Heart left ventricle (tissue), 16 donors: ENCODE results near the gene MSX2. TPM values are rescaled to one million over a fixed set of nuclear protein-coding genes. Genes with fewer than 3 reads are reported as not detected.

Source experiments
- ATAC-seq, 4 donors: fragments of 200-7000 bp; cut with Tn5 transposase; one replicate each; pipeline ENCODE4 v1.9.1; 2020 to 2022; ENCODE audit warnings: moderate library complexity in 4 of 4, mild to moderate bottlenecking in 3 of 4, moderate number of reproducible peaks in 1 of 4
- DNase-seq, 5 donors: peaks; one replicate each; pipeline ENCODE4 v3.0.0-alpha.2; 2020
- H3K27ac ChIP-seq, 12 donors: fragments of 200-600 bp; sonication (generic) in 4 of 12; one replicate each; pipeline versions ENCODE4 v1.5.0 to v1.8.0; 2016 to 2022; ENCODE audit warnings: mild to moderate bottlenecking in 2 of 12
- H3K27me3 ChIP-seq, 9 donors: fragments of 200-600 bp; sonication (generic) in 2 of 9; one replicate each; pipeline versions ENCODE4 v1.5.1 to v1.8.0; 2016 to 2022; ENCODE audit warnings: mild to moderate bottlenecking in 3 of 9
- H3K36me3 ChIP-seq, 9 donors: fragments of 200-600 bp; sonication (generic) in 2 of 9; one replicate each; pipeline versions ENCODE4 v1.5.0 to v1.8.0; 2018 to 2022; ENCODE audit warnings: mild to moderate bottlenecking in 2 of 9
- H3K4me1 ChIP-seq, 12 donors: fragments of 200-600 bp; sonication (generic) in 4 of 12; one replicate each; pipeline versions ENCODE4 v1.5.0 to v1.8.0; 2016 to 2022; ENCODE audit warnings: mild to moderate bottlenecking in 3 of 12
- H3K4me3 ChIP-seq, 12 donors: fragments of 200-600 bp; sonication (generic) in 4 of 12; one replicate each; pipeline versions ENCODE4 v1.5.0 to v1.8.0; 2017 to 2022; ENCODE audit warnings: mild to moderate bottlenecking in 9 of 12, moderate library complexity in 4 of 12
- H3K9me3 ChIP-seq, 12 donors: fragments of 200-600 bp; sonication (generic) in 4 of 12; one replicate each; pipeline versions ENCODE4 v1.5.0 to v1.8.0; 2016 to 2022; ENCODE audit warnings: mild to moderate bottlenecking in 1 of 12
- POLR2A ChIP-seq, 2 donors: fragments of 450-650 bp; IDR thresholded peaks; one replicate each; pipeline ENCODE4 v1.6.1; 2017; ENCODE audit warnings: antibody characterized with exemption in 2 of 2, mild to moderate bottlenecking in 2 of 2, moderate library complexity in 2 of 2
- WGBS, 4 donors: extraction: QIAGEN DNeasy Blood & Tissue Kit in 2 of 4; methylation state at CpG; one replicate each; pipeline versions ENCODE4 v1.1.5 to v1.1.7; 2013 to 2018; 5-methylcytosine and 5-hydroxymethylcytosine counted together
- intact Hi-C, 10 donors: fragments of 100-400 bp; cut with DNase I; formaldehyde crosslinking; loops; one replicate each; pipeline versions ENCODE4 v1.11.1 to v1.14.2; 2022
- polyA plus RNA-seq, 2 donors: library from polyadenylated mRNA; stranded (reverse); fragments of 200-250 nt; gene quantifications; one replicate each; pipeline ENCODE4 v1.2.3, GENCODE V29; 2013
- total RNA-seq, 9 donors: library from RNA; depleted of rRNA in 2 of 9; stranded (reverse); fragments of >200 nt in 2 of 9; fragmentation: NEBNext Ultra II Directional in 3 of 9; extraction: Animal tissue kit (Norgen Biotek cat#: 25700) in 3 of 9; gene quantifications; one replicate each; pipeline versions ENCODE4 v1.1.0 to v1.2.4, GENCODE V29; 2016 to 2023
- TF ChIP-seq, protein P1 (sequence below), 12 donors: fragments of 200-600 bp; sonication (generic) in 4 of 12; IDR thresholded peaks; one replicate each; pipeline versions ENCODE4 v1.5.0 to v1.8.0; 2018 to 2022; ENCODE audit warnings: antibody characterized with exemption in 12 of 12, mild to moderate bottlenecking in 5 of 12
- donor health status: ischemic (EF 13 %, LVEDD 7.1; RV severe dilation, severe dysfunction).
- donor health status: healthy with polysubstance abuse.
- donor health status: DM: no; HTN: yes; CAD: no.
- donor health status: DM: no; HTN: no; CAD: no.
- donor health status: ischemic (EF 25% LVEDD 6.9; RV normal size, moderate dysfunction).
- donor health status: ischemic (EF 25% LVEDD 5.7; RV mildly dilated, moderate dysfunction).
- donor health status: healthy.
- donor health status: DM: yes; HTN: yes; CAD: no.
- donor health status: ischemic (EF 35%, LVEDD 5.7; RV mildly dilated, moderate dysfunction).
- donor health status: nonischemic (EF 11% LVEDD 7.7; RV severe dilation, severe dysfunction).
- donor health status: DM: yes; HTN: yes; CAD: no.
- donor health status: PGD.
- donor health status: ischemic (EF 29% LVEDD 5.4; RV normal size, mild dysfunction).
- donor health status: nonischemic (EF 23%, LVEDD 6.1; RV moderate dilation, normal function).

The MSX2 gene
- total and polyA plus RNA-seq, 11 donors = 0.73 to 5.3 (median 1.6) TPM

DNA sequence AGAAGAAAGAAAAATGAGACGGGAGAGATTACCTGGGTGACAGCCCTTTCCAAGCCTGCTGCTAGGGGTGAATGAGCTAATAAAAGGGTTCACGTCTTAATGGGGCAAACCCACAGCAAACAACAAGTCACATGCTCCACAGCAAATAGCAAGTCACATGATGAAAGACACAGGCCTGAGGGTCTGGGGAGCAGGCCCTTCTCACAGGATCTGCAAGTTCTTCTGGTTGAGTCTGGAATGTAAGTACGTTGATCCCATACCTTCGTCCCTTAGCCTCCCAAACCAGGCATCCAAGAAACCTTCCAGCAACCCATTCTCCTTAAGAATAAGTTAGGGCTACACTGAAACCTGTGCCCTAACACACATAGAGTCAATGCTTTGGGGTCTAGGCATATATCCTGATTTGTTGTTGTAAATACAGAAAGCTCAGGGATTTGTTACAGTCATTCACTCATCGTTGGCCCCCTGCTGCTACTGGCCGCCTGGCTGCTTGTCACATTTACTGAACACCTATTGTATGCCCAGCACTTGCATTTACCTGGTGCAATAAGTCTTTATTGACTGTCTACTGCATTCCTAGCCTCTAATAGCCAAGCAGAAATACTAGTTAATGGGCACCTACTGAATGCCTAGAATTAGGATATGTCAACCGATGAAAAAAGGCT, 43.3 kb upstream of the MSX2 start:
- Histone ChIP-seq H3K36me3 (no peaks in the 10 kb centered on the region), H3K27ac (no peak overlapping the region), H3K4me1 (no peaks in the 10 kb centered on the region), H3K4me3 (no peak overlapping the region), H3K9me3 (peaks cover 0 to 8% (median 0%) of the 10 kb centered on the region in 12 donors), H3K27me3 (peaks cover 0 to 22% (median 4%) of the 10 kb centered on the region in 9 donors)
- WGBS, 4 donors = 78 to 89% (median 81%) methylated on average over 7 of the region's 7 CpGs
- DNase-seq (no peak), ATAC-seq (no peak)
- TF ChIP-seq POLR2A (IDR thresholded peaks at IDR 0.05) = no peak
- TF ChIP-seq, protein P1, sequence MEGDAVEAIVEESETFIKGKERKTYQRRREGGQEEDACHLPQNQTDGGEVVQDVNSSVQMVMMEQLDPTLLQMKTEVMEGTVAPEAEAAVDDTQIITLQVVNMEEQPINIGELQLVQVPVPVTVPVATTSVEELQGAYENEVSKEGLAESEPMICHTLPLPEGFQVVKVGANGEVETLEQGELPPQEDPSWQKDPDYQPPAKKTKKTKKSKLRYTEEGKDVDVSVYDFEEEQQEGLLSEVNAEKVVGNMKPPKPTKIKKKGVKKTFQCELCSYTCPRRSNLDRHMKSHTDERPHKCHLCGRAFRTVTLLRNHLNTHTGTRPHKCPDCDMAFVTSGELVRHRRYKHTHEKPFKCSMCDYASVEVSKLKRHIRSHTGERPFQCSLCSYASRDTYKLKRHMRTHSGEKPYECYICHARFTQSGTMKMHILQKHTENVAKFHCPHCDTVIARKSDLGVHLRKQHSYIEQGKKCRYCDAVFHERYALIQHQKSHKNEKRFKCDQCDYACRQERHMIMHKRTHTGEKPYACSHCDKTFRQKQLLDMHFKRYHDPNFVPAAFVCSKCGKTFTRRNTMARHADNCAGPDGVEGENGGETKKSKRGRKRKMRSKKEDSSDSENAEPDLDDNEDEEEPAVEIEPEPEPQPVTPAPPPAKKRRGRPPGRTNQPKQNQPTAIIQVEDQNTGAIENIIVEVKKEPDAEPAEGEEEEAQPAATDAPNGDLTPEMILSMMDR (IDR thresholded peaks at IDR 0.05) = no peak
- intact Hi-C loops = no loop called here

DNA sequence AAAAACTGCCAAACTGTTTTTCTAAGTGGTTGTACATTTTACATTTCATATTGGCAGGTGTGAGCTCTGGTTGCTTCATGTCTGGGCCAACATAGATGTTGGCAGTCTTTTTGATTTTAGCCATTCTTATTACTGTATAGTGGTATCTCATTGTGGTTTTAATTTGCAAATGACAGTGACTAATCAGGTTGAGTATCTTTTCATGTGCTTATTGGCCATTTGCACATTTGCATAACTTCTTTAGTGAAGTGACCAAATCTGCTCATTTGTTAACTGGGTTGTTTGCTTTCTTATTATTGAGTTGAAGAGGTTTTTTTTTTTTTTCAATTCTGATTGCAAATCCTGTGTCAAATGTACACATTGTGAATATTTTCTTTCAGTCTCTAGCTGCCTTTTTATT, 36.9 kb upstream of the MSX2 start:
- Histone ChIP-seq H3K36me3 (no peaks in the 10 kb centered on the region), H3K4me3 (no peak overlapping the region), H3K9me3 (peaks cover 0 to 2% (median 0%) of the 10 kb centered on the region in 12 donors), H3K4me1 (peaks cover 0 to 5% (median 0%) of the 10 kb centered on the region in 12 donors), H3K27ac (no peak overlapping the region), H3K27me3 (peaks cover 21 to 76% (median 45%) of the 10 kb centered on the region in 9 donors)
- no peak for ATAC-seq
- TF ChIP-seq, protein P1 (IDR thresholded peaks at IDR 0.05) = no peak
- no peak for TF ChIP-seq POLR2A (IDR thresholded peaks at IDR 0.05)
- intact Hi-C loops = no loop called here
- DNase-seq = no peak

DNA sequence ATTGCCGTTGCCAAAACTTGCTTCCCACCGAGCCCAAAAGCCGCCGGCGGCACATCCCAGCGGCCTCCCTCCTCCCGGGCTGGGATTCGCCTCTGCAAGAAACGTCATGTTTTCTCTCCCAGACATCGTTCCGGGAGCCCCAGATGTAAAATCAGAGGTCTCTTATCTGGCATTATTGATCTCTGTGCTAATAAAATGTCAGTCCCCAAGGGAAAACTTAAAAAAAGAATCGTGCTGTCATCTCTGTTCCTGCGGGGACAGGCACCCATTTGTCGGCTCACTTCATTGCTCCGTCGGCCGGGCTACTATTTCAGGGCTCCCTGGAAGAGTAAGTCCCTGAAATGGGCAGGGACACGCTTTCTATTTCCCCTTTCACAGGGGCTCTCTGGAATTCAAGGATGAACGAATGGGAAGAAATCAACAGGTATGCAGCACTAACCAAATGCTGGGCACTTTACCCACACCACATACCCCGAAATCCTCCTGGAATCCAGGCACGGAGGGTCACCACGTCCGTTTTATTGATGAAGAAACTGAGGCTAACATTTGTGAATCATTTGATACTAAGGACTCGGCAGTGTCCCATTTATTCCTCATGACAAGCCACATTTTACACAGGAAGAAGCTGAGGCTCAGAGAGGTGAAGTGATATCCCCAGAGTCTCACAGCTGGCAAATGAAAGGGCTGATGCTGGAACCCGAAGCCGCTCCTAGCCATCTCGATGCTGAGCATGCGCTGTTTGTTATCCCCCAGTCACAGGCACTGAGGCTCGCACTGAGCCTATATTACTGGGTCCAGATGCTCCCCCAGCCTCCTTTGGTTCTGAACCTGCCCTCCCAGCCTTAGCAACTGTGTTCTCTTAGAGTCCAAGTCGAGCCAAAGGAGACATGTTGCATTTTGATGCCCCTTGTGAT, 35.7 kb upstream of the MSX2 start:
- Histone ChIP-seq H3K27me3 (peaks cover 23 to 88% (median 56%) of the 10 kb centered on the region in 9 donors), H3K4me1 (peaks cover 0 to 7% (median 0%) of the 10 kb centered on the region in 12 donors), H3K27ac (no peak overlapping the region), H3K36me3 (no peaks in the 10 kb centered on the region), H3K9me3 (peaks cover 0 to 2% (median 0%) of the 10 kb centered on the region in 12 donors), H3K4me3 (no peak overlapping the region)
- no peak for ATAC-seq
- DNase-seq = no peak
- intact Hi-C loops = no loop called here
- 7 to 14% (median 9%) methylated on average over 30 of the region's 30 CpGs for WGBS, 4 donors
- no peak for TF ChIP-seq POLR2A (IDR thresholded peaks at IDR 0.05)
- TF ChIP-seq, protein P1 (IDR thresholded peaks at IDR 0.05) = no peak

DNA sequence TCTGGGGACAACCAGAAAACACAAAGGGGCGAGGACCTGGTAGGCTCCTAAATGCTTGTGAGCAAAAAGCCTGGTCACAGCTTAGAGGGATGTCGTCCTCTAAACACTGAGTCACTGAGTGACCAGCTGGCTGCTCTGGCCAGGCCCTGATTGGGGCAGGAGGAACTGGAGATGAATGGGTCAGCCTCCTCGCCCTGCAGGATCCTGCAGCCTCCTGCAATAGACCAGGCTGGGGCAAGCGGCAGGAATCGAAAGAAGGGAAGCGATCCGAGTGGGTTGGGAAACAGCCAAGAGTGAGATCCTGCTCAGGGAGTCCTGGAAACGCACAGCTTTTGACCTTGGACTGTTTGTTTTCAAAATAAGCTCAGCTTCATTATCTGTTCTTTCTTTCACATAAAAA, 34.1 kb upstream of the MSX2 start:
- no peak for TF ChIP-seq POLR2A (IDR thresholded peaks at IDR 0.05)
- TF ChIP-seq, protein P1 (IDR thresholded peaks at IDR 0.05) = no peak
- WGBS, 4 donors = 24 to 42% (median 27%) methylated on average over 8 of the region's 8 CpGs
- intact Hi-C loops = no loop called here
- Histone ChIP-seq H3K4me1 (peaks cover 0 to 7% (median 0%) of the 10 kb centered on the region in 12 donors), H3K9me3 (no peaks in the 10 kb centered on the region), H3K27ac (no peak overlapping the region), H3K4me3 (no peak overlapping the region), H3K27me3 (peaks cover 23 to 98% (median 61%) of the 10 kb centered on the region in 9 donors), H3K36me3 (no peaks in the 10 kb centered on the region)
- no peak for ATAC-seq
- DNase-seq = no peak
